GM21528 (cell line): Measurements from ENCODE around the gene WDR43.

Source experiments
- ATAC-seq: cut with Tn5 transposase; IDR thresholded peaks from one replicate; pipeline ENCODE4 v1.9.1; 2021; ENCODE audit warnings: mild to moderate bottlenecking, moderate library complexity; ENCODE audit not compliant: unreplicated experiment, low FRiP score

The WDR43 gene

GRCh38 chr2:28989973-28990372, 95.5 kb downstream of the WDR43 start:
- ATAC-seq = no peak

GRCh38 chr2:28990445-28990844, 96.0 kb downstream of the WDR43 start:
- no peak for ATAC-seq

- ATAC-seq = no peak
Observed at GRCh38 chr2:28991021-28991420, 96.6 kb downstream of the WDR43 start.

GRCh38 chr2:28991460-28991859, 97.0 kb downstream of the WDR43 start:
- no peak for ATAC-seq

- ATAC-seq = no peak
Observed at GRCh38 chr2:28993206-28993960, 98.9 kb downstream of the WDR43 start.

- ATAC-seq = no peak
Observed at GRCh38 chr2:28994074-28994473, 99.6 kb downstream of the WDR43 start.

- ATAC-seq = no peak
Observed at GRCh38 chr2:28994679-28995078, 100.2 kb downstream of the WDR43 start.

GRCh38 chr2:28995765-28996750, 101.6 kb downstream of the WDR43 start:
- ATAC-seq = no peak

GRCh38 chr2:28997237-28997846, 102.9 kb downstream of the WDR43 start:
- no peak for ATAC-seq
